ENCODE data around the gene SMIM44. TPM values are rescaled to one million over a fixed set of nuclear protein-coding genes. Genes with fewer than 3 reads are reported as not detected.

SMIM44 gene
- polyA plus RNA-seq, 3 donors, result not detected

GRCh38 chr19:3459965-3460582, 23.2 kb downstream of the SMIM44 start:
- H3K36me3 Mint-ChIP-seq, result peaks cover 14 to 50% of the 10 kb centered on the region in 2 donors
- no peaks in the 10 kb centered on the region for H3K4me1 Mint-ChIP-seq
- H3K79me2 ChIP-seq (ENCODE audit: insufficient read depth, low read length), result peaks cover 9% of the 10 kb centered on the region
- H3K27ac ChIP-seq (ENCODE audit: low read depth in 1 of 2, low read length in 2 of 2), result no peak overlapping the region
- DNase-seq, result no peak
- no peak overlapping the region for H2AFZ ChIP-seq (ENCODE audit: insufficient read depth, low read depth, low read length, poor library complexity, severe bottlenecking)
- no peak overlapping the region for H3K4me3 ChIP-seq (replicated peaks in 1 of 3; ENCODE audit: low read depth in 2 of 3, low read length in 3 of 3)
- H3K27me3 ChIP-seq (ENCODE audit: control insufficient read depth in 2 of 2, insufficient read depth in 2 of 2, low read length in 2 of 2), result no peaks in the 10 kb centered on the region
- peak overlapping the region in 3 of 7 donors; percentile 7 to 48 (median 46) for H3K27ac Mint-ChIP-seq
- WGBS (ENCODE audit: insufficient coverage), result 96% methylated on average over 7 of the region's 15 CpGs
- no peak for TF ChIP-seq CTCF (IDR thresholded peaks at IDR 0.05)
- no peaks in the 10 kb centered on the region for H3K9me3 ChIP-seq (replicated peaks in 1 of 2; ENCODE audit: control insufficient read depth in 1 of 2, insufficient read depth in 1 of 2, low read length in 2 of 2)
- H3K4me3 Mint-ChIP-seq, result no peak overlapping the region
- no peak overlapping the region for H3K9ac ChIP-seq (ENCODE audit: insufficient read depth, low read length, poor library complexity, severe bottlenecking)
- peaks cover 43 to 74% of the 10 kb centered on the region in 2 donors for H3K36me3 ChIP-seq (replicated peaks in 1 of 2; ENCODE audit: control insufficient read depth in 1 of 2, insufficient read depth in 2 of 2, low read length in 2 of 2)
- intact Hi-C loops (cut with micrococcal nuclease), result no loop called here
- no peaks in the 10 kb centered on the region for H3K9me3 Mint-ChIP-seq
- H3K4me2 ChIP-seq (replicated peaks; ENCODE audit: extremely low read depth, low read length, poor library complexity, severe bottlenecking), result no peak overlapping the region
- no peaks in the 10 kb centered on the region for H3K4me1 ChIP-seq (ENCODE audit: control insufficient read depth in 1 of 2, insufficient read depth in 2 of 2, low read length in 2 of 2)
- H4K20me1 ChIP-seq (ENCODE audit: insufficient read depth, low read length), result peaks cover 51% of the 10 kb centered on the region
- no peaks in the 10 kb centered on the region for H3K27me3 Mint-ChIP-seq (ENCODE audit: low read depth in 3 of 3)

- no peak overlapping the region for H3K4me2 ChIP-seq (replicated peaks; ENCODE audit: extremely low read depth, low read length, poor library complexity, severe bottlenecking)
- intact Hi-C loops (cut with micrococcal nuclease), result no loop called here
- H3K36me3 Mint-ChIP-seq, result peaks cover 20 to 55% of the 10 kb centered on the region in 2 donors
- H3K4me1 ChIP-seq (ENCODE audit: control insufficient read depth in 1 of 2, insufficient read depth in 2 of 2, low read length in 2 of 2), result no peaks in the 10 kb centered on the region
- no peaks in the 10 kb centered on the region for H3K27me3 Mint-ChIP-seq (ENCODE audit: low read depth in 3 of 3)
- H2AFZ ChIP-seq (ENCODE audit: insufficient read depth, low read depth, low read length, poor library complexity, severe bottlenecking), result no peak overlapping the region
- H3K79me2 ChIP-seq (ENCODE audit: insufficient read depth, low read length), result peaks cover 11% of the 10 kb centered on the region
- H4K20me1 ChIP-seq (ENCODE audit: insufficient read depth, low read length), result peaks cover 58% of the 10 kb centered on the region
- H3K27ac ChIP-seq (ENCODE audit: low read depth in 1 of 2, low read length in 2 of 2), result no peak overlapping the region
- H3K27ac Mint-ChIP-seq, result peak overlapping the region in 3 of 7 donors; percentile 7 to 57 (median 24)
- no peaks in the 10 kb centered on the region for H3K9me3 Mint-ChIP-seq
- no peaks in the 10 kb centered on the region for H3K9me3 ChIP-seq (replicated peaks in 1 of 2; ENCODE audit: control insufficient read depth in 1 of 2, insufficient read depth in 1 of 2, low read length in 2 of 2)
- no peaks in the 10 kb centered on the region for H3K4me1 Mint-ChIP-seq
- no peak for DNase-seq
- 73% methylated on average over 23 of the region's 26 CpGs for WGBS (ENCODE audit: insufficient coverage)
- no peak overlapping the region for H3K9ac ChIP-seq (ENCODE audit: insufficient read depth, low read length, poor library complexity, severe bottlenecking)
- H3K36me3 ChIP-seq (replicated peaks in 1 of 2; ENCODE audit: control insufficient read depth in 1 of 2, insufficient read depth in 2 of 2, low read length in 2 of 2), result peaks cover 51 to 82% of the 10 kb centered on the region in 2 donors
- TF ChIP-seq CTCF (IDR thresholded peaks at IDR 0.05), result no peak
- H3K27me3 ChIP-seq (ENCODE audit: control insufficient read depth in 2 of 2, insufficient read depth in 2 of 2, low read length in 2 of 2), result no peaks in the 10 kb centered on the region
- H3K4me3 Mint-ChIP-seq, result no peak overlapping the region
- H3K4me3 ChIP-seq (replicated peaks in 1 of 3; ENCODE audit: low read depth in 2 of 3, low read length in 3 of 3), result no peak overlapping the region
Observed at GRCh38 chr19:3459089-3459881, 24.0 kb downstream of the SMIM44 start.

Measured in CD14-positive monocyte (primary cell).